ENCODE measurements around the gene CC2D2A. TPM values are rescaled to one million over a fixed set of nuclear protein-coding genes. Genes with fewer than 3 reads are reported as not detected.
A peak's percentile ranks its signal among the peaks of the same experiment; 100 is the strongest.

Gene CC2D2A
- total RNA-seq (2014; rRNA removed; shearing (Covaris generic)), result not detected in 2 replicates
- total RNA-seq (2022), result not detected in 2 replicates
- percentile 3 among the genes with signal in this experiment for Bru-seq, nascent RNA
- BruChase-seq, experiment 1, labeled RNA remaining after a 6-hour chase, result percentile 4 among the genes with signal in this experiment
- percentile 5 among the genes with signal in this experiment for BruChase-seq, experiment 2, labeled RNA remaining after a 2-hour chase
- long read RNA-seq, partial matches to known transcripts, result 0 of 4 reads
- long read RNA-seq, other reads (novel, unspliced or antisense), result 4 of 4 reads

DNA sequence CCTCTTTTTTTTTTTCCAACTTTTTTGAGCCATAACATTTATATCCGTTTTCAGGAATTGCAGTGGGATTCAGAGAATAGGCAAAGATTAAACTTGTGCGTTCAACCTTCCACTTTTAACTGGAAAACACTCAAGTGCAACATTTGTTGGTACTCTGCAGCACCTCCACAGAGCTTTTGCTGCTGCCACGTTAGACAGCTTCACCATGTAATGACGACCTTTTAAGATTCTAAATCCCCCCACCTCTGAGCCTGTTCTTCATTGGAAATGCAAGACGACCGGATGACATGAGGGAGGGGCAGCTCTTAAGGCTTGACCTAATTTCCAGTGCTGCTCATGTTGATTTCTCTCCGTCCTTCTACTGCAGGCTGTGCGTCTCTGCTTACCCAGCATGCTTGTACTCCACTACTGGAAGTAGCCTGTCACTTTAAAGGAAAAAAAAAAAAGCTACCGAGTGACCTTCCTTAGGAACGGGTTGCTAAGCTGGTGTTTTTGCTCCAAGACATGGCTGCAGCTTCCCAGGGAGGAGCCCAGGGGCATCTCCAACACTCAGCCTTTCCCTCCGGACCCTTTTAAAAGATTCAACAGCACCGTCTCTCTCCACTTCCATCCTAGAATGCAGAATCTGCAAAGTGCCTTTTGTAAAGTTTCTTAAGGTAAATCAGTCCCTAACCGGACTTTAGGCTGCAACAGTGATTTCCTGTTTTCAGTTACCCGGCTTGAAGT, at the start of gene CC2D2A:
Gene CC2D2A, plus strand, starts transcription at position 481 of the 726 bp plus-strand sequence. CDS start 6,051 bp downstream, outside the sequence.
- Histone ChIP-seq H4K20me1 (ENCODE audit: insufficient read depth, low read length) (no peaks in the 10 kb centered on the region), H3K27ac (ENCODE audit: low read depth, low read length, poor library complexity, severe bottlenecking) (no peak within 1 kb of the TSS), H2AFZ (ENCODE audit: low read length) (no peak within 1 kb of the TSS), H3K4me3 (ENCODE audit: low read depth, low read length, poor library complexity, severe bottlenecking) (no peak within 1 kb of the TSS), H3K9me2 (ENCODE audit: insufficient read depth, low read length) (no peaks in the 10 kb centered on the region), H3K9me3 (ENCODE audit: low read length) (no peaks in the 10 kb centered on the region), H3K4me1 (ENCODE audit: insufficient read depth, low read length, poor library complexity, severe bottlenecking) (no peaks in the 10 kb centered on the region), H3K79me2 (ENCODE audit: insufficient read depth, low read depth, low read length) (no peaks in the 10 kb centered on the region), H3K36me3 (ENCODE audit: insufficient read depth, low read length) (no peaks in the 10 kb centered on the region), H3K4me2 (ENCODE audit: low read length) (no peak within 1 kb of the TSS)
- no peak for TF ChIP-seq EZH2phosphoT487 (IDR thresholded peaks at IDR 0.05; ENCODE audit: borderline replicate concordance, low read depth, low read length)
- TF ChIP-seq, protein P1, sequence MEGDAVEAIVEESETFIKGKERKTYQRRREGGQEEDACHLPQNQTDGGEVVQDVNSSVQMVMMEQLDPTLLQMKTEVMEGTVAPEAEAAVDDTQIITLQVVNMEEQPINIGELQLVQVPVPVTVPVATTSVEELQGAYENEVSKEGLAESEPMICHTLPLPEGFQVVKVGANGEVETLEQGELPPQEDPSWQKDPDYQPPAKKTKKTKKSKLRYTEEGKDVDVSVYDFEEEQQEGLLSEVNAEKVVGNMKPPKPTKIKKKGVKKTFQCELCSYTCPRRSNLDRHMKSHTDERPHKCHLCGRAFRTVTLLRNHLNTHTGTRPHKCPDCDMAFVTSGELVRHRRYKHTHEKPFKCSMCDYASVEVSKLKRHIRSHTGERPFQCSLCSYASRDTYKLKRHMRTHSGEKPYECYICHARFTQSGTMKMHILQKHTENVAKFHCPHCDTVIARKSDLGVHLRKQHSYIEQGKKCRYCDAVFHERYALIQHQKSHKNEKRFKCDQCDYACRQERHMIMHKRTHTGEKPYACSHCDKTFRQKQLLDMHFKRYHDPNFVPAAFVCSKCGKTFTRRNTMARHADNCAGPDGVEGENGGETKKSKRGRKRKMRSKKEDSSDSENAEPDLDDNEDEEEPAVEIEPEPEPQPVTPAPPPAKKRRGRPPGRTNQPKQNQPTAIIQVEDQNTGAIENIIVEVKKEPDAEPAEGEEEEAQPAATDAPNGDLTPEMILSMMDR (conservative IDR thresholded peaks at IDR 0.05; ENCODE audit: low read length), result no peak
- DNase-seq (ENCODE audit: low spot score), result no peak
- intact Hi-C loops (cut with micrococcal nuclease; ENCODE audit: unreplicated experiment), result loop anchor here (10.0 kb wide), 1 partner anchor 335 kb away; no protein-coding TSS in a partner anchor
- no TSS peak for BruUV-seq (replicated peaks)
- ChIA-PET POLR2A (interaction anchor here (0.6 to 0.7 kb wide), 7 partner anchors 10 to 1828 kb away, joined by 3 to 4 read pairs (median 3); no protein-coding TSS in a partner anchor), CTCF (ENCODE audit: unreplicated experiment) (interaction anchor here (1.1 kb wide), 1 partner anchor 184 kb away, joined by 5 read pairs; no protein-coding TSS in a partner anchor)

DNA sequence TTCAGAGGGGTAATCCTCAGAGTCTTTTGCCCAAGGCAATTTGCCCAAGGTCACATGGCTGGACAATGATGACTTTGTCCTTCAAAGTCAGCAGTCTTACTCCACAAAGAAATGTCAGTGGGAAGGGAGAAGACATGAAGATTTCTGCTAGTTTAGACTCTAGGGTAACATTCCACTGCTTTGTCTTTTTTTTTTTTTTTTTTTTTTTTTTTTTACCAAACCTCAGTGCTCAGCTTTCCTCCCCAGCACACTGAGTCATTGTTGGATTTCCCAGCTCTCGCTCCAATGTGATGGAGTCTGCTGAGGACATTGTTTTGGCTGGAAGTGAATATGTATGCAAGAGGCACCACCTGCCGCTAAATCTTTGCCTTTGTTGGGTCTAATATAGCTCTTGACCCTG, 49.0 kb upstream of the CC2D2A start:
- no peaks in the 10 kb centered on the region for H3K9me3 ChIP-seq (ENCODE audit: low read length)
- no peaks in the 10 kb centered on the region for H3K36me3 ChIP-seq (ENCODE audit: insufficient read depth, low read length)
- H3K9me2 ChIP-seq (ENCODE audit: insufficient read depth, low read length), result no peaks in the 10 kb centered on the region
- H4K20me1 ChIP-seq (ENCODE audit: insufficient read depth, low read length), result no peaks in the 10 kb centered on the region
- TF ChIP-seq, protein P1 (conservative IDR thresholded peaks at IDR 0.05; ENCODE audit: low read length), result no peak
- TF ChIP-seq EZH2phosphoT487 (IDR thresholded peaks at IDR 0.05; ENCODE audit: borderline replicate concordance, low read depth, low read length), result no peak
- no peak overlapping the region for H3K4me3 ChIP-seq (ENCODE audit: low read depth, low read length, poor library complexity, severe bottlenecking)
- ChIA-PET CTCF (ENCODE audit: unreplicated experiment) (no interaction called here), POLR2A (interaction anchor here (1.3 kb wide), 1 partner anchor 648 kb away, joined by 3 read pairs; no protein-coding TSS in a partner anchor)
- no peaks in the 10 kb centered on the region for H3K79me2 ChIP-seq (ENCODE audit: insufficient read depth, low read depth, low read length)
- H3K4me2 ChIP-seq (ENCODE audit: low read length), result no peak overlapping the region
- H3K4me1 ChIP-seq (ENCODE audit: insufficient read depth, low read length, poor library complexity, severe bottlenecking), result peaks cover 3% of the 10 kb centered on the region
- H3K27ac ChIP-seq (ENCODE audit: low read depth, low read length, poor library complexity, severe bottlenecking), result no peak overlapping the region
- BruUV-seq (replicated peaks), result no TSS peak
- intact Hi-C loops (cut with micrococcal nuclease; ENCODE audit: unreplicated experiment), result no loop called here
- no peak for DNase-seq (ENCODE audit: low spot score)
- no peak overlapping the region for H2AFZ ChIP-seq (ENCODE audit: low read length)
